IMR-90 (cell line): ENCODE results near the gene TPM3. TPM values are rescaled to one million over a fixed set of nuclear protein-coding genes. Genes with fewer than 3 reads are reported as not detected.

Experiments
- ATAC-seq: fragments of 200-7000 bp; cut with Tn5 transposase; 2 replicates; pipeline ENCODE4 v1.9.1; 2020; ENCODE audit warnings: low read depth, mild to moderate bottlenecking, moderate library complexity
- BruUV-seq: library from RNA; stranded (reverse); fragments of 400-500 nt; replicated peaks from 2 replicates; lab custom pipeline; 2021; lab: Mats Ljungman, UMichigan
- CTCF ChIA-PET: fragments of 300-600 bp; formaldehyde crosslinking; extraction: SDS; loops from one replicate; lab custom pipeline; 2021; ENCODE audit warnings: antibody characterized with exemption; lab: Yijun Ruan, JAX
- POLR2A ChIA-PET: fragments of 300-600 bp; sonication (Branson Sonifier 250); formaldehyde crosslinking; loops from one replicate; lab custom pipeline; 2022; ENCODE audit warnings: antibody characterized with exemption; ENCODE audit not compliant: unreplicated experiment; lab: Charles Lee
- DNase-seq: peaks from one replicate; pipeline ENCODE4 v3.0.0; 2013
- H2AFZ ChIP-seq: replicated peaks from 2 replicates; pipeline ENCODE3; 2013; ENCODE audit warnings: low read length, mild to moderate bottlenecking; ENCODE audit not compliant: poor library complexity
- H2AK5ac ChIP-seq: 2 replicates; pipeline ENCODE4 v1.6.1; 2013; ENCODE audit warnings: low read depth, low read length, inconsistent platforms
- H2AK9ac ChIP-seq: replicated peaks from 2 replicates; pipeline ENCODE3; 2013; ENCODE audit warnings: mild to moderate bottlenecking, low read depth, low read length, moderate library complexity; ENCODE audit not compliant: poor library complexity
- H2BK120ac ChIP-seq: 2 replicates; pipeline ENCODE4 v1.6.1; 2013; ENCODE audit warnings: low read depth, low read length, inconsistent platforms
- H2BK15ac ChIP-seq: 3 replicates; pipeline ENCODE4 v1.6.1; 2013; ENCODE audit warnings: low read depth, low read length, inconsistent platforms
- H2BK20ac ChIP-seq: 2 replicates; pipeline ENCODE4 v1.6.1; 2013; ENCODE audit warnings: low read depth, mild to moderate bottlenecking, inconsistent platforms, low read length, moderate library complexity
- H2BK5ac ChIP-seq: 2 replicates; pipeline ENCODE4 v1.6.1; 2013; ENCODE audit warnings: mild to moderate bottlenecking, low read depth, low read length, inconsistent platforms; ENCODE audit not compliant: poor library complexity, severe bottlenecking
- H3K14ac ChIP-seq: replicated peaks from 2 replicates; pipeline ENCODE4 v1.6.1; 2013; ENCODE audit warnings: low read depth, low read length, inconsistent platforms
- H3K18ac ChIP-seq: 2 replicates; pipeline ENCODE4 v1.6.1; 2013; ENCODE audit warnings: low read depth, low read length, control low read depth
- H3K23ac ChIP-seq: 2 replicates; pipeline ENCODE4 v1.6.1; 2013; ENCODE audit warnings: low read depth, low read length, inconsistent platforms
- H3K27ac ChIP-seq: 2 replicates; pipeline ENCODE4 v1.5.1; 2013; ENCODE audit warnings: mild to moderate bottlenecking, control low read depth, low read length; ENCODE audit not compliant: insufficient read depth
- H3K27me3 ChIP-seq: 2 replicates; pipeline ENCODE4 v1.6.1; 2013; ENCODE audit warnings: low read length; ENCODE audit not compliant: control insufficient read depth, insufficient read depth
- H3K36me3 ChIP-seq: 2 replicates; pipeline ENCODE4 v1.6.1; 2013; ENCODE audit warnings: low read length, mixed read lengths; ENCODE audit not compliant: control insufficient read depth, insufficient read depth
- H3K4ac ChIP-seq: 2 replicates; pipeline ENCODE4 v1.6.1; 2013; ENCODE audit warnings: low read depth, low read length, inconsistent platforms
- H3K4me1 ChIP-seq: 2 replicates; pipeline ENCODE4 v1.6.1; 2013; ENCODE audit warnings: low read length, mixed read lengths; ENCODE audit not compliant: control insufficient read depth, insufficient read depth
- H3K4me2 ChIP-seq: 2 replicates; pipeline ENCODE4 v1.6.1; 2013; ENCODE audit warnings: low read depth, mild to moderate bottlenecking, control low read depth, low read length, moderate library complexity
- H3K4me3 ChIP-seq: 2 replicates; pipeline ENCODE4 v1.5.1; 2013; ENCODE audit warnings: low read depth, mild to moderate bottlenecking, control low read depth, low read length, moderate library complexity; ENCODE audit not compliant: insufficient read depth
- H3K56ac ChIP-seq: 2 replicates; pipeline ENCODE4 v1.6.1; 2013; ENCODE audit warnings: low read length, inconsistent platforms; ENCODE audit not compliant: insufficient read depth; ENCODE audit errors: extremely low read depth
- H3K79me1 ChIP-seq, 2 experiments: 2 replicates each; pipeline ENCODE4 v1.6.1; 2013; ENCODE audit warnings: low read length in 2 of 2, inconsistent platforms in 1 of 2, low read depth in 1 of 2
- H3K9ac ChIP-seq: 2 replicates; pipeline ENCODE4 v1.6.1; 2013; ENCODE audit warnings: low read depth, low read length, control low read depth
- H3K9me1 ChIP-seq: 2 replicates; pipeline ENCODE4 v1.6.1; 2013; ENCODE audit warnings: low read length, inconsistent platforms; ENCODE audit not compliant: insufficient read depth
- H3K9me3 ChIP-seq: 2 replicates; pipeline ENCODE4 v1.6.1; 2013; ENCODE audit warnings: low read length; ENCODE audit not compliant: control insufficient read depth, insufficient read depth
- H4K20me1 ChIP-seq: 2 replicates; pipeline ENCODE4 v1.6.1; 2013; ENCODE audit warnings: low read length, inconsistent platforms; ENCODE audit not compliant: insufficient read depth
- H4K5ac ChIP-seq: 2 replicates; pipeline ENCODE4 v1.6.1; 2013; ENCODE audit warnings: mild to moderate bottlenecking, low read depth, low read length, control low read depth
- H4K8ac ChIP-seq, 2 experiments: 2 replicates each; pipeline ENCODE4 v1.6.1; 2013; ENCODE audit warnings: low read depth in 2 of 2, low read length in 2 of 2, control low read depth in 1 of 2, inconsistent platforms in 1 of 2
- H4K91ac ChIP-seq: 2 replicates; pipeline ENCODE4 v1.6.1; 2013; ENCODE audit warnings: low read depth, low read length, inconsistent platforms; ENCODE audit not compliant: insufficient read depth
- BHLHE40 ChIP-seq: fragments of 150-350 bp; IDR thresholded peaks from 2 replicates; pipeline ENCODE4 v1.6.1; 2016; ENCODE audit warnings: mild to moderate bottlenecking, low read depth, low read length
- CEBPB ChIP-seq: IDR thresholded peaks from 2 replicates; pipeline ENCODE4 v1.6.1; 2012; ENCODE audit warnings: low read depth, low read length, improper control_type of control experiment
- CHD1 ChIP-seq: IDR thresholded peaks from 2 replicates; pipeline ENCODE4 v1.6.1; 2012; ENCODE audit warnings: low read depth, low read length, improper control_type of control experiment
- FOS ChIP-seq: fragments of 150-350 bp; IDR thresholded peaks from 2 replicates; pipeline ENCODE4 v1.6.1; 2016; ENCODE audit warnings: low read depth, low read length
- MAFK ChIP-seq: IDR thresholded peaks from 2 replicates; pipeline ENCODE4 v1.6.1; 2012; ENCODE audit warnings: low read depth, low read length, improper control_type of control experiment
- MAZ ChIP-seq: IDR thresholded peaks from 2 replicates; pipeline ENCODE4 v1.6.1; 2012; ENCODE audit warnings: low read depth, mild to moderate bottlenecking, low read length, improper control_type of control experiment, moderate library complexity, borderline replicate concordance
- MXI1 ChIP-seq: IDR thresholded peaks from 2 replicates; pipeline ENCODE4 v1.6.1; 2012; ENCODE audit warnings: low read depth, mild to moderate bottlenecking, low read length, moderate library complexity, borderline replicate concordance
- NFE2L2 ChIP-seq: fragments of 150-350 bp; IDR thresholded peaks from 2 replicates; pipeline ENCODE4 v1.6.1; 2016; ENCODE audit warnings: low read depth, mild to moderate bottlenecking, low read length
- POLR2A ChIP-seq: IDR thresholded peaks from 2 replicates; pipeline ENCODE4 v1.6.1; 2012; ENCODE audit warnings: mild to moderate bottlenecking, low read depth, low read length
- RAD21 ChIP-seq: IDR thresholded peaks from 2 replicates; pipeline ENCODE4 v1.6.1; 2012; ENCODE audit warnings: low read length, improper control_type of control experiment
- RCOR1 ChIP-seq: IDR thresholded peaks from 2 replicates; pipeline ENCODE4 v1.6.1; 2012; ENCODE audit warnings: mild to moderate bottlenecking, low read length, improper control_type of control experiment; ENCODE audit not compliant: insufficient replicate concordance
- RFX5 ChIP-seq: IDR thresholded peaks from 2 replicates; pipeline ENCODE4 v1.8.0; 2012; ENCODE audit warnings: low read depth, mild to moderate bottlenecking, low read length, moderate library complexity
- SMC3 ChIP-seq: fragments of 150-350 bp; IDR thresholded peaks from 2 replicates; pipeline ENCODE4 v1.6.1; 2016; ENCODE audit warnings: low read depth, mild to moderate bottlenecking, antibody characterized with exemption, low read length, moderate library complexity
- WGBS, 2 experiments: methylation state at CpG; one replicate each; pipeline versions ENCODE4 v1.1.5 to v1.1.7; 2013; ENCODE audit warnings: missing lambda C conversion rate in 2 of 2; ENCODE audit not compliant: insufficient read length in 1 of 2; ENCODE audit errors: extremely low coverage in 2 of 2; 5-methylcytosine and 5-hydroxymethylcytosine counted together
- dilution Hi-C: fragments of 300-500 bp; cut with HindIII; formaldehyde crosslinking; loops from one replicate; pipeline ENCODE4 v1.14.3; 2018; ENCODE audit warnings: low sequenced_read_pairs; ENCODE audit not compliant: unreplicated experiment
- in situ Hi-C: fragments of 300-500 bp; cut with MboI; formaldehyde crosslinking; loops from 3 replicates; pipeline ENCODE4 v1.14.3; 2019; ENCODE audit warnings: low sequenced_read_pairs, inconsistent platforms, mixed read lengths
- intact Hi-C: fragments of 100-400 bp; cut with micrococcal nuclease; formaldehyde crosslinking; loops from 2 replicates; pipeline ENCODE4 v1.10.0; 2022
- polyA plus RNA-seq, 3 experiments: library from polyadenylated mRNA; depleted of rRNA; stranded (reverse); fragments of >200 nt; gene quantifications; 2 replicates each; pipeline ENCODE4 v1.2.3, GENCODE V29; 2012; ENCODE audit warnings: low replicate concordance in 1 of 3
- total RNA-seq: library from RNA; depleted of rRNA; stranded (reverse); fragments of >200 nt; gene quantifications from 2 replicates; pipeline ENCODE4 v1.2.3, GENCODE V29; 2012
- TF ChIP-seq, protein P1 (sequence below): fragments of 150-350 bp; IDR thresholded peaks from 2 replicates; pipeline ENCODE4 v1.6.1; 2016; ENCODE audit warnings: low read depth, mild to moderate bottlenecking, low read length, moderate library complexity, borderline replicate concordance
- TF ChIP-seq, protein P2 (sequence below): fragments of 150-350 bp; IDR thresholded peaks from 2 replicates; pipeline ENCODE4 v1.6.1; 2017; ENCODE audit warnings: mild to moderate bottlenecking, antibody characterized with exemption, low read length, low read depth

The TPM3 gene
- total and polyA plus RNA-seq, 2 of the 4 experiments (the other 2 are of a cell fraction): 438 to 530 TPM

DNA sequence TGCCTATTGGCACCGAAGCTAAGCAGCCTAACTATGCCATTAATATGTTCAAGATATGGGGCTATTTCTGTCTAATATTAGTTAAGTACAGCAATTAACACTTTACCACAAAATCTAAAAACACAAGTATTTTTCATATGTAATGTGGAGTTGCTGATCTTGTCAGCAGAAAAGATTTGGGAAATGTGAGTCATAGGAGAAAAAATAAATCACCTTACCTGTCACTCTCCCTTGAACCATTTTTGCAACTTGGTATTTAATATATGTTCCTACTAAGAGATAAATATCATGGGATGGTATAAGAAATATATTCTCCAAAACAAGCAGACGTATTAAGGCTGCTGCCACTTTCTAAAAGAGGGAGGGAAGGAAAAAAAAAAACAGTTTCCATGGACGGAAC, 54.0 kb downstream of the TPM3 start:
- Histone ChIP-seq H2AFZ (no peak overlapping the region), H3K79me1 (no peaks in the 10 kb centered on the region), H2AK5ac (no peak overlapping the region), H3K36me3 (no peaks in the 10 kb centered on the region), H2BK15ac (no peak overlapping the region), H3K23ac (no peak overlapping the region), H4K8ac (no peak overlapping the region), H2AK9ac (no peak overlapping the region), H3K4me2 (no peak overlapping the region), H2BK120ac (no peak overlapping the region), H3K4me1 (no peaks in the 10 kb centered on the region), H3K9ac (no peak overlapping the region), H3K9me3 (no peaks in the 10 kb centered on the region), H3K4me3 (no peak overlapping the region), H4K91ac (no peak overlapping the region), H4K5ac (no peak overlapping the region), H3K9me1 (no peaks in the 10 kb centered on the region), H3K56ac (no peak overlapping the region), H2BK20ac (no peak overlapping the region), H3K14ac (no peak overlapping the region), H3K4ac (no peak overlapping the region), H3K27me3 (no peaks in the 10 kb centered on the region), H4K20me1 (no peaks in the 10 kb centered on the region), H3K18ac (no peak overlapping the region), H3K27ac (no peak overlapping the region), H2BK5ac (no peak overlapping the region)
- ChIA-PET POLR2A (interaction anchor here (0.7 kb wide), 1 partner anchor 136 kb away, joined by 7 read pairs; no protein-coding TSS in a partner anchor), CTCF (interaction anchor here (0.6 to 1.0 kb wide), 3 partner anchors 9 to 613 kb away, joined by 3 to 9 read pairs (median 4); no protein-coding TSS in a partner anchor)
- BruUV-seq: no TSS peak
- intact Hi-C loops (loop anchor here (5.0 kb wide), 1 partner anchor 121 kb away; no protein-coding TSS in a partner anchor), in situ Hi-C loops (no loop called here), dilution Hi-C loops (no loop called here)
- whole genome bisulfite sequencing, 2 experiments: no CpG with 5 or more reads among the region's 3 CpGs
- ATAC-seq: no peak
- no peak for TF ChIP-seq POLR2A
- TF ChIP-seq CHD1: no peak
- no peak for TF ChIP-seq SMC3
- TF ChIP-seq, protein P1, sequence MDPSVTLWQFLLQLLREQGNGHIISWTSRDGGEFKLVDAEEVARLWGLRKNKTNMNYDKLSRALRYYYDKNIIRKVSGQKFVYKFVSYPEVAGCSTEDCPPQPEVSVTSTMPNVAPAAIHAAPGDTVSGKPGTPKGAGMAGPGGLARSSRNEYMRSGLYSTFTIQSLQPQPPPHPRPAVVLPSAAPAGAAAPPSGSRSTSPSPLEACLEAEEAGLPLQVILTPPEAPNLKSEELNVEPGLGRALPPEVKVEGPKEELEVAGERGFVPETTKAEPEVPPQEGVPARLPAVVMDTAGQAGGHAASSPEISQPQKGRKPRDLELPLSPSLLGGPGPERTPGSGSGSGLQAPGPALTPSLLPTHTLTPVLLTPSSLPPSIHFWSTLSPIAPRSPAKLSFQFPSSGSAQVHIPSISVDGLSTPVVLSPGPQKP: no peak
- TF ChIP-seq FOS: no peak
- TF ChIP-seq MAZ: no peak
- TF ChIP-seq RAD21: no peak
- TF ChIP-seq, protein P2, sequence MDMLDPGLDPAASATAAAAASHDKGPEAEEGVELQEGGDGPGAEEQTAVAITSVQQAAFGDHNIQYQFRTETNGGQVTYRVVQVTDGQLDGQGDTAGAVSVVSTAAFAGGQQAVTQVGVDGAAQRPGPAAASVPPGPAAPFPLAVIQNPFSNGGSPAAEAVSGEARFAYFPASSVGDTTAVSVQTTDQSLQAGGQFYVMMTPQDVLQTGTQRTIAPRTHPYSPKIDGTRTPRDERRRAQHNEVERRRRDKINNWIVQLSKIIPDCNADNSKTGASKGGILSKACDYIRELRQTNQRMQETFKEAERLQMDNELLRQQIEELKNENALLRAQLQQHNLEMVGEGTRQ: no peak
- TF ChIP-seq RFX5: no peak
- TF ChIP-seq CEBPB: no peak
- no peak for TF ChIP-seq MAFK
- no peak for TF ChIP-seq BHLHE40
- no peak for TF ChIP-seq RCOR1
- no peak for TF ChIP-seq MXI1
- no peak for TF ChIP-seq NFE2L2
- DNase-seq: no peak
